GM12892 (cell line): ENCODE results near the gene SFRP5.

Experiments
- POLR2A ChIP-seq: IDR thresholded peaks from 2 replicates; pipeline ENCODE4 v1.6.1; 2011; ENCODE audit warnings: low read depth, low read length, control low read depth
- POLR2AphosphoS5 ChIP-seq: IDR thresholded peaks from 2 replicates; pipeline ENCODE4 v1.6.1; 2011; ENCODE audit warnings: low read depth, low read length, control low read depth

- TF ChIP-seq POLR2A = no peak
- TF ChIP-seq POLR2AphosphoS5 = no peak
Measured at GRCh38 chr10:97780841-97781617, 9.2 kb upstream of the SFRP5 start.
